ENCODE measurements around the gene ANP32B. TPM values are rescaled to one million over a fixed set of nuclear protein-coding genes. Genes with fewer than 3 reads are reported as not detected.

The ANP32B gene
- polyA plus RNA-seq, 1 of the 3 experiments (the other 2 are of a cell fraction) = 28.4 TPM

DNA sequence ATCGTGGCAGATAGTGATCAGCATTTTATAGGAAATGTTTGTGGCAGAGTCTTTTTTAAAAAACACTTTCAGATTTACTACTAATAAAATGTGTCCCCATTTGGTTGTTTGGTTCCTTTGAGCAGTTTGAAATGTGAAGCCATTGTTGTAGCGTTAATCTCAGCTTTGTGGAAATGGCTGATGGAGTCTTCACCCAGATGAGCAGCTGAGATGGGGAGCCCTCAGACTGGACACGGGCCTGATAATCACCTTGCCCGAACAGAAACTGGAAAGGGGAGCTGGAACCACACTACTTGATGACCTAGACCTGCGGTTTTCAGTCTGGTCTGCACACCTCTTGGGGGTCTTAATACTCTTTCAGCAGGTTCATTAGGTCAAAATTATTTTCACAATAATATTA, 20.6 kb upstream of the ANP32B start:
- H3K4me3 ChIP-seq (ENCODE audit: low read depth in 2 of 2, low read length in 1 of 2) = no peak overlapping the region
- no peaks in the 10 kb centered on the region for H3K79me2 ChIP-seq (ENCODE audit: insufficient read depth)
- H2AFZ ChIP-seq (ENCODE audit: low read depth) = no peak overlapping the region
- ChIA-PET POLR2A (no interaction called here), CTCF (interaction anchor here (1.3 to 1.5 kb wide), 2 partner anchors 21 to 38 kb away, joined by 4 to 6 read pairs; partner anchors contain the start of gene ANP32B)
- no peaks in the 10 kb centered on the region for H3F3A ChIP-seq (replicated peaks; ENCODE audit: insufficient read depth)
- no peaks in the 10 kb centered on the region for H3K36me3 ChIP-seq (replicated peaks in 1 of 2; ENCODE audit: control insufficient read depth in 1 of 2, insufficient read depth in 2 of 2, low read length in 1 of 2)
- no peaks in the 10 kb centered on the region for H3K9me3 ChIP-seq
- no peak overlapping the region for H3K27ac ChIP-seq (ENCODE audit: low read depth in 2 of 2, low read length in 1 of 2)
- no peaks in the 10 kb centered on the region for H4K20me1 ChIP-seq (ENCODE audit: insufficient read depth)
- no peak for DNase-seq
- no peaks in the 10 kb centered on the region for H3K4me1 ChIP-seq (ENCODE audit: control insufficient read depth in 1 of 2, insufficient read depth in 2 of 2, low read depth in 1 of 2, low read length in 1 of 2)
- TF ChIP-seq NRF1 (IDR thresholded peaks at IDR 0.05; ENCODE audit: low read depth, low read length) (no peak), RFX5 (IDR thresholded peaks at IDR 0.05; ENCODE audit: low read length) (no peak), EP300 (IDR thresholded peaks at IDR 0.05; ENCODE audit: borderline replicate concordance in 1 of 2, low read depth in 1 of 2, low read length in 1 of 2) (no peak), MXI1 (IDR thresholded peaks at IDR 0.05; ENCODE audit: low read depth, low read length) (no peak), TCF12 (IDR thresholded peaks at IDR 0.05) (no peak), CTCF (IDR thresholded peaks at IDR 0.05) (no peak), GABPA (IDR thresholded peaks at IDR 0.05; ENCODE audit: low read depth) (no peak), MAX (IDR thresholded peaks at IDR 0.05; ENCODE audit: low read depth) (no peak), RXRA (IDR thresholded peaks at IDR 0.05; ENCODE audit: borderline replicate concordance, low read depth) (no peak), USF2 (IDR thresholded peaks at IDR 0.05; ENCODE audit: borderline replicate concordance, low read depth, low read length) (no peak), FOSL2 (IDR thresholded peaks at IDR 0.05; ENCODE audit: borderline replicate concordance, low read depth) (no peak), NFIC (IDR thresholded peaks at IDR 0.05; ENCODE audit: borderline replicate concordance) (no peak), TAF1 (IDR thresholded peaks at IDR 0.05; ENCODE audit: borderline replicate concordance, low read depth, low read length) (no peak), YY1 (IDR thresholded peaks at IDR 0.05; ENCODE audit: low read depth) (no peak)
- TF ChIP-seq, protein P1, sequence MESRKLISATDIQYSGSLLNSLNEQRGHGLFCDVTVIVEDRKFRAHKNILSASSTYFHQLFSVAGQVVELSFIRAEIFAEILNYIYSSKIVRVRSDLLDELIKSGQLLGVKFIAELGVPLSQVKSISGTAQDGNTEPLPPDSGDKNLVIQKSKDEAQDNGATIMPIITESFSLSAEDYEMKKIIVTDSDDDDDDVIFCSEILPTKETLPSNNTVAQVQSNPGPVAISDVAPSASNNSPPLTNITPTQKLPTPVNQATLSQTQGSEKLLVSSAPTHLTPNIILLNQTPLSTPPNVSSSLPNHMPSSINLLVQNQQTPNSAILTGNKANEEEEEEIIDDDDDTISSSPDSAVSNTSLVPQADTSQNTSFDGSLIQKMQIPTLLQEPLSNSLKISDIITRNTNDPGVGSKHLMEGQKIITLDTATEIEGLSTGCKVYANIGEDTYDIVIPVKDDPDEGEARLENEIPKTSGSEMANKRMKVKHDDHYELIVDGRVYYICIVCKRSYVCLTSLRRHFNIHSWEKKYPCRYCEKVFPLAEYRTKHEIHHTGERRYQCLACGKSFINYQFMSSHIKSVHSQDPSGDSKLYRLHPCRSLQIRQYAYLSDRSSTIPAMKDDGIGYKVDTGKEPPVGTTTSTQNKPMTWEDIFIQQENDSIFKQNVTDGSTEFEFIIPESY (IDR thresholded peaks at IDR 0.05; ENCODE audit: borderline replicate concordance, low read depth) = no peak
- TF ChIP-seq, protein P2, sequence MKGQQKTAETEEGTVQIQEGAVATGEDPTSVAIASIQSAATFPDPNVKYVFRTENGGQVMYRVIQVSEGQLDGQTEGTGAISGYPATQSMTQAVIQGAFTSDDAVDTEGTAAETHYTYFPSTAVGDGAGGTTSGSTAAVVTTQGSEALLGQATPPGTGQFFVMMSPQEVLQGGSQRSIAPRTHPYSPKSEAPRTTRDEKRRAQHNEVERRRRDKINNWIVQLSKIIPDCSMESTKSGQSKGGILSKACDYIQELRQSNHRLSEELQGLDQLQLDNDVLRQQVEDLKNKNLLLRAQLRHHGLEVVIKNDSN (IDR thresholded peaks at IDR 0.05; ENCODE audit: borderline replicate concordance, low read depth) = no peak
- WGBS (ENCODE audit: low lambda C conversion rate) = 67% methylated on average over 5 of the region's 5 CpGs
- no peak overlapping the region for H3K4me2 ChIP-seq
- peaks cover 12% of the 10 kb centered on the region; the same call in 1 of the 2 replicates for H3K27me3 ChIP-seq (ENCODE audit: insufficient read depth)
- H3K9ac ChIP-seq = no peak overlapping the region
- H3K9me2 ChIP-seq = no peaks in the 10 kb centered on the region

All from SK-N-SH (cell line).